Ascending aorta (tissue), 2 donors: ENCODE results near the gene SLITRK1. TPM values are rescaled to one million over a fixed set of nuclear protein-coding genes. Genes with fewer than 3 reads are reported as not detected.
A peak's percentile ranks its signal among the peaks of the same experiment; 100 is the strongest.

Source experiments
- DNase-seq, 2 donors: peaks; one replicate each; pipeline ENCODE4 v3.0.0-alpha.2; 2019; ENCODE audit warnings: low spot score in 2 of 2
- H3K27ac ChIP-seq, 2 donors: fragments of 200-600 bp; sonication (generic); one replicate each; pipeline ENCODE4 v1.5.1; 2016 to 2017; ENCODE audit warnings: mild to moderate bottlenecking in 1 of 2
- H3K27me3 ChIP-seq: fragments of 200-600 bp; sonication (generic); one replicate; pipeline ENCODE4 v1.5.1; 2017
- H3K36me3 ChIP-seq, 2 donors: fragments of 200-600 bp; sonication (generic); one replicate each; pipeline ENCODE4 v1.5.1; 2016
- H3K4me1 ChIP-seq, 2 donors: fragments of 200-600 bp; sonication (generic); one replicate each; pipeline ENCODE4 v1.5.1; 2016 to 2017; ENCODE audit warnings: mild to moderate bottlenecking in 1 of 2
- H3K4me3 ChIP-seq, 2 donors: fragments of 200-600 bp; sonication (generic); one replicate each; pipeline ENCODE4 v1.5.1; 2016 to 2017; ENCODE audit warnings: mild to moderate bottlenecking in 1 of 2
- H3K9me3 ChIP-seq, 2 donors: fragments of 200-600 bp; sonication (generic); one replicate each; pipeline ENCODE4 v1.5.1; 2016
- CTCF ChIP-seq, 3 experiments: fragments of 200-600 bp in 2 of 3; fragments of 450-650 bp in 1 of 3; sonication (generic) in 2 of 3; IDR thresholded peaks; one replicate each; pipeline ENCODE4 v1.5.1; 2016 to 2019; ENCODE audit warnings: antibody characterized with exemption in 3 of 3, mild to moderate bottlenecking in 1 of 3, moderate library complexity in 1 of 3
- intact Hi-C: fragments of 100-400 bp; cut with DNase I; formaldehyde crosslinking; loops from one replicate; pipeline ENCODE4 v1.15.1; 2023
- total RNA-seq: library from RNA; depleted of rRNA; stranded (reverse); fragments of >200 nt; gene quantifications from one replicate; pipeline ENCODE4 v1.1.0, GENCODE V29; 2016

The SLITRK1 gene
- total RNA-seq, 1 donor from 2014 or later, result not detected

GRCh38 chr13:83883061-83883523 is 818 bp upstream of the SLITRK1 start:
- H3K36me3 ChIP-seq, result no peaks in the 10 kb centered on the region
- intact Hi-C loops, result no loop called here
- no peak for TF ChIP-seq CTCF (IDR thresholded peaks at IDR 0.05)
- H3K9me3 ChIP-seq, result no peaks in the 10 kb centered on the region
- no peaks in the 10 kb centered on the region for H3K4me1 ChIP-seq
- no peak overlapping the region for H3K27ac ChIP-seq
- DNase-seq, result no peak
- no peak overlapping the region for H3K4me3 ChIP-seq
- H3K27me3 ChIP-seq, result peaks cover 5% of the 10 kb centered on the region

DNA sequence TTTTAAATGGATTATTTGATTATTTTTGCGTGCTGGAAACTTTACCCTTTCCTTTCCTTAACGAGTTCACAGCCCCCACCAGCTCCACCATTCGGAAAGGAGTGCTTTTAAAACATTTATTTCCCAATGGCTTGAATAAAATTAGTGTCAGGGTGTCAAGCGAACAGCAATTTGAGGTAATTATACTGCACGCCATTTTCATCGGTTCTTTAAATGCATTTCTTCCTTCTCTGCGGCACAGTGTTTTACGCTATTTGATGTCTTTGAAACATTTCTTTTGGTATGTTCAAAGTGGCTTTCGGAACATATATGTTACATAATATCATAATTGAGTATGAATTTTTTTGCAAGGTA is 309 bp upstream of the SLITRK1 start:
- no peak for DNase-seq
- TF ChIP-seq CTCF (IDR thresholded peaks at IDR 0.05), result no peak
- Histone ChIP-seq H3K27me3 (peaks cover 5% of the 10 kb centered on the region), H3K4me3 (peak overlapping the region; percentile 18 to 54), H3K9me3 (no peaks in the 10 kb centered on the region), H3K4me1 (no peaks in the 10 kb centered on the region), H3K27ac (no peak overlapping the region), H3K36me3 (no peaks in the 10 kb centered on the region)
- intact Hi-C loops, result no loop called here

DNA sequence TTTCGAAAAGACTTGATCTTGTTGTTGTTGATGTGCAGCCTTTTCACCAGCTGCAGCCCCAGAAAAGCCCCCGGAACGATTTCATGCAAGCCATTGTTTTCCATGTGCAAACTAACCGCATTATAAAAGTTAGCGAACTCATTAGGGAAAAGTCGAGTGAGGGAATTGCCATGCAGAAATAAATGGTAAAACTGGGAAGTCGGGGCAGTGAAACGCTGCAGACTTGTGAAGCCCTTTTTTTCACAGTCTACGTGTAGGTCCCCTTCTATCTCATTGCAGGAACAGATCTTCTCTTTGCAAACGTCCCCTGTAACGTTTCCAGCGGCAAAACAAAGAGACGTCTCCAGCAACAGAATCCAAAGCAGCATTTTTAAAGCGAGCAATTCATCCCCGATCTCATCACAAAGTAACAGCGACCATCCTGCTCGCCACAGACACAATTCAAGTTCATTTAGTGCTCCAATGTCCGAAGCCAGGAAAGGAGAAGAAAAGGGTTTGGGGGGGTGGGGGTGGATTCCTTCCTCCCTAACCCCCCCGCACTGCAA is 1.1 kb downstream of the SLITRK1 start:
- Histone ChIP-seq H3K4me1 (no peaks in the 10 kb centered on the region), H3K4me3 (peak overlapping the region; percentile 18 to 54), H3K27ac (no peak overlapping the region), H3K9me3 (no peaks in the 10 kb centered on the region), H3K36me3 (no peaks in the 10 kb centered on the region), H3K27me3 (peaks cover 5% of the 10 kb centered on the region)
- no peak for DNase-seq
- intact Hi-C loops, result no loop called here
- no peak for TF ChIP-seq CTCF (IDR thresholded peaks at IDR 0.05)

DNA sequence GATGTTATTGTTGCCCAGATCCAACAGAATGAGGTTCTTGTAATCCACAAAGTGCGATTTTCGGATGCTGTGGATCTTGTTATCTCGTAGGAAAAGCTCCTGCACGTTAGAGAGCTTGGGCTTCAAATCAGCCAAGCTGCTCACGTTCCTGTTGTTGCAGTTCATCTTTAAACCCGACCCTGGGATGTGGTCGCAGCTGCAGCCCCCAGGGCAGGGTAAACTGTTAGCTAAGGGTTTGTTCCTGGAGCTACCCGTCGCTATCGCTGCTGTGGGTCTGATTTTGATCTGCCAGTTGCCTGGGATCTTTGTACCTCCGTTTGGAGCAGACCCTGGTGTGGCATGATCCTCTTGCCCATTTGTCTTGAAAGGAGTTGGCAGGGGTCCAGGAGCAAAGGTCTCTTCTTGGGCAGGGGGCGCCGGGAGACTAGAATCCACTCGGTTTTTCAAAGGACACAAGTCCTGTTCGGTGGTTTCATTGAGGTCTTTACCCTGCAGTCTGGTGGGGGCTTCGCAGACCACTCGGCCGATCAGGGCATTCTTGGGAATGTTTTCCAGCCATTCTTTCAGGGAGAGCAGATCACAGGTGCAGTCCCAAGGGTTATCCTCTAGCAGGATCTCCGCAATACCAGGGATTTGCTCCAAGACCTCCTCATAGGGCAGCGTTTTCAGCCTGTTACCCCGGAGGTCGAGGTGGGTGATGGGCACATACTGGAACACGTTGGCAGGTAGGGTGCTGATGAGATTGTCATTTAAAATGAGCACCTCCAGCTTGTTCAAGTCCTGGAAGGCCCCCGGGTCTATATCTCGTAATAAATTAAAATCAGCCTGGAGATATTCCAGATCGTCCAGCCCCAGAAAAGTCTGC is 1.8 kb downstream of the SLITRK1 start:
- H3K9me3 ChIP-seq, result no peaks in the 10 kb centered on the region
- H3K36me3 ChIP-seq, result no peaks in the 10 kb centered on the region
- H3K4me1 ChIP-seq, result no peaks in the 10 kb centered on the region
- DNase-seq, result no peak
- H3K27ac ChIP-seq, result no peak overlapping the region
- intact Hi-C loops, result no loop called here
- no peak for TF ChIP-seq CTCF (IDR thresholded peaks at IDR 0.05)
- H3K27me3 ChIP-seq, result peaks cover 5% of the 10 kb centered on the region
- peak overlapping the region; percentile 28 to 54 for H3K4me3 ChIP-seq

DNA sequence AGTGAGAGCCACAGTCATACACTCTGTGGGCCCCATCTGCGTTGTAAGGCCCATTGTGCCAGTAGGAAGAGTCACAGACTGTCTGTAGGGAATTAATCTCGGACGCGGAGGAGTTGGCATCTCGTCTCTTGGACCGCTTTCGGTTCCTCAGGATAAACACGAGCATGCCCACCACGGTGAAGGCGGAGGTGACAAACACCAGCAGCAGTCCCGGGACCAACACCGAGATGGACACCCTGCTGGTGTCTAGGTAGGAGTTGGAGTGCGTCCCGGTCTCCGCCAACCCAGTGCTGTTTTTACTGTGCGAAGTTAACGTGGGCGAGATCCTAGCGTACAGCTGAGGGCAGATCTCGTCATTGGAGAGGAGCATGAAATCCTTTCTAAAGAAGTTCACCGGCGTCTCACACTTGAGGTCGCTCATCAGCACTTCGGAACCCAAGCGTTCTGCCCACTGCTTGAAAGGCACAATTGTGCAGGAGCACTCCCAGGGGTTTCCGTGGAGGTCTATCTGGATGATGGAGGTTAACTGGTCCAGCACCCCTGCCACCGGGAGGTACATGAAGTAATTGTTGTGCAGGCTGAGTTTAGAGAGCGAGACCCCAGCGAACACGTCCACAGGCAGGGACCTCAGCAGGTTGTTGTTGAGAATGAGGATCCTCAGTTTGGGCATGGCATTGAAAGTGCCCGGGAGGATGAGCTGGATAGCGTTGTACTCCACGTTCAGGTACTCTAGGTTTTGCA is 2.7 kb downstream of the SLITRK1 start:
- no peak for DNase-seq
- Histone ChIP-seq H3K36me3 (no peaks in the 10 kb centered on the region), H3K9me3 (no peaks in the 10 kb centered on the region), H3K27ac (no peak overlapping the region), H3K4me1 (no peaks in the 10 kb centered on the region), H3K27me3 (peaks cover 5% of the 10 kb centered on the region), H3K4me3 (peak overlapping the region; percentile 37 to 54)
- TF ChIP-seq CTCF (IDR thresholded peaks at IDR 0.05), result no peak
- intact Hi-C loops, result no loop called here
